ENCODE measurements around the gene ARFIP1. TPM values are rescaled to one million over a fixed set of nuclear protein-coding genes. Genes with fewer than 3 reads are reported as not detected.

ARFIP1 gene
- total and polyA plus RNA-seq, 9 of the 15 experiments (the other 6 are each of a cell fraction or from before 2014, with no cell fraction given): 14.1 to 25.1 (median 20.9) TPM

GRCh38 chr4:152780267-152780778, 569 bp downstream of the ARFIP1 start (continued):
- TF ChIP-seq TSHZ1 (CRISPR knock-in tag; IDR thresholded peaks at IDR 0.05): no peak
- TF ChIP-seq E2F6 (IDR thresholded peaks at IDR 0.05; ENCODE audit: borderline replicate concordance in 1 of 2, extremely low read depth in 1 of 2, insufficient read depth in 1 of 2, insufficient read length in 1 of 2, low read depth in 1 of 2, low read length in 1 of 2, poor library complexity in 1 of 2, severe bottlenecking in 1 of 2): peak; percentile 25 to 76
- TF ChIP-seq SIN3A (IDR thresholded peaks at IDR 0.05; ENCODE audit: borderline replicate concordance in 2 of 2, control insufficient read depth in 1 of 2, low read depth in 2 of 2, low read length in 2 of 2): 0 out of 4 replicates have a peak, but pooled peaks of 1 of the 2 experiments have one; percentile 36
- TF ChIP-seq NBN (IDR thresholded peaks at IDR 0.05; ENCODE audit: low read depth): 0 out of 2 replicates have a peak, but pooled peaks have one; percentile 8
- TF ChIP-seq ZNF766 (CRISPR knock-in tag; conservative IDR thresholded peaks at IDR 0.05): 0 out of 2 replicates have a peak, but pooled peaks have one; percentile 10
- TF ChIP-seq, protein P1, sequence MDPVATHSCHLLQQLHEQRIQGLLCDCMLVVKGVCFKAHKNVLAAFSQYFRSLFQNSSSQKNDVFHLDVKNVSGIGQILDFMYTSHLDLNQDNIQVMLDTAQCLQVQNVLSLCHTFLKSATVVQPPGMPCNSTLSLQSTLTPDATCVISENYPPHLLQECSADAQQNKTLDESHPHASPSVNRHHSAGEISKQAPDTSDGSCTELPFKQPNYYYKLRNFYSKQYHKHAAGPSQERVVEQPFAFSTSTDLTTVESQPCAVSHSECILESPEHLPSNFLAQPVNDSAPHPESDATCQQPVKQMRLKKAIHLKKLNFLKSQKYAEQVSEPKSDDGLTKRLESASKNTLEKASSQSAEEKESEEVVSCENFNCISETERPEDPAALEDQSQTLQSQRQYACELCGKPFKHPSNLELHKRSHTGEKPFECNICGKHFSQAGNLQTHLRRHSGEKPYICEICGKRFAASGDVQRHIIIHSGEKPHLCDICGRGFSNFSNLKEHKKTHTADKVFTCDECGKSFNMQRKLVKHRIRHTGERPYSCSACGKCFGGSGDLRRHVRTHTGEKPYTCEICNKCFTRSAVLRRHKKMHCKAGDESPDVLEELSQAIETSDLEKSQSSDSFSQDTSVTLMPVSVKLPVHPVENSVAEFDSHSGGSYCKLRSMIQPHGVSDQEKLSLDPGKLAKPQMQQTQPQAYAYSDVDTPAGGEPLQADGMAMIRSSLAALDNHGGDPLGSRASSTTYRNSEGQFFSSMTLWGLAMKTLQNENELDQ (CRISPR knock-in tag; IDR thresholded peaks at IDR 0.05; ENCODE audit: borderline replicate concordance): 0 out of 2 replicates have a peak, but pooled peaks have one; percentile 46
- TF ChIP-seq ARID4B (CRISPR knock-in tag; IDR thresholded peaks at IDR 0.05): peak; percentile 5; the same call in 1 of the 2 replicates
- TF ChIP-seq SPI1 (IDR thresholded peaks at IDR 0.05; ENCODE audit: borderline replicate concordance, low read depth, low read length): peak; percentile 55; the same call in 1 of the 2 replicates
- TF ChIP-seq ZNF507 (tag; conservative IDR thresholded peaks at IDR 0.05): no peak
- TF ChIP-seq, protein P2, sequence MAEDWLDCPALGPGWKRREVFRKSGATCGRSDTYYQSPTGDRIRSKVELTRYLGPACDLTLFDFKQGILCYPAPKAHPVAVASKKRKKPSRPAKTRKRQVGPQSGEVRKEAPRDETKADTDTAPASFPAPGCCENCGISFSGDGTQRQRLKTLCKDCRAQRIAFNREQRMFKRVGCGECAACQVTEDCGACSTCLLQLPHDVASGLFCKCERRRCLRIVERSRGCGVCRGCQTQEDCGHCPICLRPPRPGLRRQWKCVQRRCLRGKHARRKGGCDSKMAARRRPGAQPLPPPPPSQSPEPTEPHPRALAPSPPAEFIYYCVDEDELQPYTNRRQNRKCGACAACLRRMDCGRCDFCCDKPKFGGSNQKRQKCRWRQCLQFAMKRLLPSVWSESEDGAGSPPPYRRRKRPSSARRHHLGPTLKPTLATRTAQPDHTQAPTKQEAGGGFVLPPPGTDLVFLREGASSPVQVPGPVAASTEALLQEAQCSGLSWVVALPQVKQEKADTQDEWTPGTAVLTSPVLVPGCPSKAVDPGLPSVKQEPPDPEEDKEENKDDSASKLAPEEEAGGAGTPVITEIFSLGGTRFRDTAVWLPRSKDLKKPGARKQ (CRISPR knock-in tag; IDR thresholded peaks at IDR 0.05): no peak
- no peak for TF ChIP-seq FIP1L1 (IDR thresholded peaks at IDR 0.05; ENCODE audit: low read depth, low read length, poor library complexity, severe bottlenecking)
